Measurements from ENCODE around the gene TMCO6.
A peak's percentile ranks its signal among the peaks of the same experiment; 100 is the strongest.

Gene TMCO6

GRCh38 chr5:140609126-140609525, 30.1 kb upstream of the TMCO6 start:
- ChIA-PET POLR2A (no interaction called here), CTCF (no interaction called here)
- Histone ChIP-seq H3K36me3 (ENCODE audit: control insufficient read depth in 2 of 2, insufficient read depth in 1 of 2, low read length in 2 of 2) (no peaks in the 10 kb centered on the region), H3K9me3 (ENCODE audit: control insufficient read depth, insufficient read depth, low read depth, low read length) (no peaks in the 10 kb centered on the region), H3K27ac (ENCODE audit: extremely low read depth, low read depth, low read length) (no peak overlapping the region), H3K4me3 (ENCODE audit: low read depth, low read length) (no peak overlapping the region), H3K4me1 (ENCODE audit: control insufficient read depth, insufficient read depth, low read length) (no peaks in the 10 kb centered on the region)
- no peak for TF ChIP-seq ZFP41 (tag by site-specific recombination; IDR thresholded peaks at IDR 0.05; ENCODE audit: borderline replicate concordance)

DNA sequence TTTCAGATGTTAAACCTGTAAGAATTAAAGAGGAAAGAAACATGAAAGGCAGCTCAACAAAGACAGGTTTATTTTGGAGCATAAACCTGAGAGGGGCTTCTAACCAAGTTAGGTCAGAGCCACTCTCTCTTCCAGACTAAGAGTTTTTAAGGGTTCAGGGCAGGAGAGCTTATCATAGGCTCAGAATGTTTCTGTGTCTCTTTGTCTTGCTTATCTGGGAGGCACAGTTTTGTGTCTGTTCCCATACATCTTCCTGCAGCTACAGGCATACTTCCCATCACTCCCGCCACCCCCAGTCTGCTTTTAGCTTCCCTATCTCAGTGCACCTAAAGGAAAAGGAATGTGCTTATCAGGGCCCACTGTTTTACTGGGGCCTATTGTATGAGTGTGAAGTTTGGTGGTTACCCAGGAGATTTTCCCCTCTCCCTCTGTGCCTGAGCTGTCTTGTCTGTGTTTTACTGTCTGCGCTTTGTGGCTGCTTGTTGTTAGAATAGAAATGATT, 28.2 kb upstream of the TMCO6 start:
- TF ChIP-seq ZNF16 (tag by site-specific recombination; IDR thresholded peaks at IDR 0.05; ENCODE audit: low read depth) (no peak), SETDB1 (IDR thresholded peaks at IDR 0.05; ENCODE audit: insufficient read length, low read length) (peak; percentile 57)
- POLR2A ChIA-PET = no interaction called here

DNA sequence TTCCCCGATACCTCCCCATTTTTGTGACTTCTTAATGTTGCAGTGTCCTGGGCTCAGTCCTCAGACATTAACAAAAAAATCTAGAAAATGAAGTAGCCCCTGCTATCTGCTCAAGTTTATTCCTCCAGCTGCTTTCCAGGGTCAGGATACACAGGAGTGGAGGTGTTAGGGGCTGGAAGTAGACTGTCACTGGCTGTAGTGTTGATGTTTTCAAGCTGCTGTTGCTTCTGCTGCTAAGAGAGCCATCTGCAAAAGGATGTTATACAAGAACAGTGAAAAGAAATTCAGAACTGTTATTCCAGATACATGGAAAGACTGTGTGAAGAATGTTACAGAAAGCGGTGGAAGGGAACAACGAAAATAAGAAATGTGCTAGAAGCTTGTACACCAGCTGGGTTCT, 16.9 kb upstream of the TMCO6 start:
- Histone ChIP-seq H3K27ac (ENCODE audit: extremely low read depth, low read depth, low read length) (no peak overlapping the region), H3K4me1 (ENCODE audit: control insufficient read depth, insufficient read depth, low read length) (no peaks in the 10 kb centered on the region), H3K9me3 (ENCODE audit: control insufficient read depth, insufficient read depth, low read depth, low read length) (no peaks in the 10 kb centered on the region), H3K36me3 (ENCODE audit: control insufficient read depth in 2 of 2, insufficient read depth in 1 of 2, low read length in 2 of 2) (no peaks in the 10 kb centered on the region), H3K4me3 (ENCODE audit: low read depth, low read length) (no peak overlapping the region)
- ChIA-PET POLR2A (interaction anchor here (0.6 kb wide), 1 partner anchor 25 kb away, joined by 5 read pairs; the partner anchor contains the start of gene NDUFA2), CTCF (interaction anchor here (0.6 to 2.2 kb wide), 3 partner anchors 13 to 379 kb away, joined by 3 to 8 read pairs (median 3); no protein-coding TSS in a partner anchor)
- TF ChIP-seq ZNF157 (tag by site-specific recombination; IDR thresholded peaks at IDR 0.05) (no peak), ZNF626 (tag by site-specific recombination; IDR thresholded peaks at IDR 0.05) (no peak), ZNF623 (tag by site-specific recombination; IDR thresholded peaks at IDR 0.05) (no peak), ZNF324 (tag by site-specific recombination; IDR thresholded peaks at IDR 0.05) (no peak), ZNF707 (tag by site-specific recombination; IDR thresholded peaks at IDR 0.05) (no peak), REPIN1 (tag by site-specific recombination; IDR thresholded peaks at IDR 0.05; ENCODE audit: low read depth) (no peak), BCL11A (tag by site-specific recombination; IDR thresholded peaks at IDR 0.05; ENCODE audit: low read depth) (no peak), ZNF433 (tag by site-specific recombination; IDR thresholded peaks at IDR 0.05; ENCODE audit: low read depth) (no peak), OSR2 (tag by site-specific recombination; IDR thresholded peaks at IDR 0.05) (no peak), PRDM6 (tag by site-specific recombination; IDR thresholded peaks at IDR 0.05) (no peak), ZNF529 (tag by site-specific recombination; IDR thresholded peaks at IDR 0.05; ENCODE audit: insufficient replicate concordance) (no peak), ZSCAN23 (tag by site-specific recombination; IDR thresholded peaks at IDR 0.05) (no peak), ZNF645 (tag by site-specific recombination; IDR thresholded peaks at IDR 0.05) (no peak), OVOL3 (tag by site-specific recombination; IDR thresholded peaks at IDR 0.05) (no peak)
- TF ChIP-seq, protein P1, sequence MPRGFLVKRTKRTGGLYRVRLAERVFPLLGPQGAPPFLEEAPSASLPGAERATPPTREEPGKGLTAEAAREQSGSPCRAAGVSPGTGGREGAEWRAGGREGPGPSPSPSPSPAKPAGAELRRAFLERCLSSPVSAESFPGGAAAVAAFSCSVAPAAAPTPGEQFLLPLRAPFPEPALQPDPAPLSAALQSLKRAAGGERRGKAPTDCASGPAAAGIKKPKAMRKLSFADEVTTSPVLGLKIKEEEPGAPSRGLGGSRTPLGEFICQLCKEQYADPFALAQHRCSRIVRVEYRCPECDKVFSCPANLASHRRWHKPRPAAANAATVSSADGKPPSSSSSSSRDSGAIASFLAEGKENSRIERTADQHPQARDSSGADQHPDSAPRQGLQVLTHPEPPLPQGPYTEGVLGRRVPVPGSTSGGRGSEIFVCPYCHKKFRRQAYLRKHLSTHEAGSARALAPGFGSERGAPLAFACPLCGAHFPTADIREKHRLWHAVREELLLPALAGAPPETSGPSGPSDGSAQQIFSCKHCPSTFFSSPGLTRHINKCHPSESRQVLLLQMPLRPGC (tag by site-specific recombination; IDR thresholded peaks at IDR 0.05) = no peak
- TF ChIP-seq, protein P2, sequence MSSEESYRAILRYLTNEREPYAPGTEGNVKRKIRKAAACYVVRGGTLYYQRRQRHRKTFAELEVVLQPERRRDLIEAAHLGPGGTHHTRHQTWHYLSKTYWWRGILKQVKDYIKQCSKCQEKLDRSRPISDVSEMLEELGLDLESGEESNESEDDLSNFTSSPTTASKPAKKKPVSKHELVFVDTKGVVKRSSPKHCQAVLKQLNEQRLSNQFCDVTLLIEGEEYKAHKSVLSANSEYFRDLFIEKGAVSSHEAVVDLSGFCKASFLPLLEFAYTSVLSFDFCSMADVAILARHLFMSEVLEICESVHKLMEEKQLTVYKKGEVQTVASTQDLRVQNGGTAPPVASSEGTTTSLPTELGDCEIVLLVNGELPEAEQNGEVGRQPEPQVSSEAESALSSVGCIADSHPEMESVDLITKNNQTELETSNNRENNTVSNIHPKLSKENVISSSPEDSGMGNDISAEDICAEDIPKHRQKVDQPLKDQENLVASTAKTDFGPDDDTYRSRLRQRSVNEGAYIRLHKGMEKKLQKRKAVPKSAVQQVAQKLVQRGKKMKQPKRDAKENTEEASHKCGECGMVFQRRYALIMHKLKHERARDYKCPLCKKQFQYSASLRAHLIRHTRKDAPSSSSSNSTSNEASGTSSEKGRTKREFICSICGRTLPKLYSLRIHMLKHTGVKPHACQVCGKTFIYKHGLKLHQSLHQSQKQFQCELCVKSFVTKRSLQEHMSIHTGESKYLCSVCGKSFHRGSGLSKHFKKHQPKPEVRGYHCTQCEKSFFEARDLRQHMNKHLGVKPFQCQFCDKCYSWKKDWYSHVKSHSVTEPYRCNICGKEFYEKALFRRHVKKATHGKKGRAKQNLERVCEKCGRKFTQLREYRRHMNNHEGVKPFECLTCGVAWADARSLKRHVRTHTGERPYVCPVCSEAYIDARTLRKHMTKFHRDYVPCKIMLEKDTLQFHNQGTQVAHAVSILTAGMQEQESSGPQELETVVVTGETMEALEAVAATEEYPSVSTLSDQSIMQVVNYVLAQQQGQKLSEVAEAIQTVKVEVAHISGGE (tag by site-specific recombination; conservative IDR thresholded peaks at IDR 0.05; ENCODE audit: low read depth) = no peak
- TF ChIP-seq, protein P3, sequence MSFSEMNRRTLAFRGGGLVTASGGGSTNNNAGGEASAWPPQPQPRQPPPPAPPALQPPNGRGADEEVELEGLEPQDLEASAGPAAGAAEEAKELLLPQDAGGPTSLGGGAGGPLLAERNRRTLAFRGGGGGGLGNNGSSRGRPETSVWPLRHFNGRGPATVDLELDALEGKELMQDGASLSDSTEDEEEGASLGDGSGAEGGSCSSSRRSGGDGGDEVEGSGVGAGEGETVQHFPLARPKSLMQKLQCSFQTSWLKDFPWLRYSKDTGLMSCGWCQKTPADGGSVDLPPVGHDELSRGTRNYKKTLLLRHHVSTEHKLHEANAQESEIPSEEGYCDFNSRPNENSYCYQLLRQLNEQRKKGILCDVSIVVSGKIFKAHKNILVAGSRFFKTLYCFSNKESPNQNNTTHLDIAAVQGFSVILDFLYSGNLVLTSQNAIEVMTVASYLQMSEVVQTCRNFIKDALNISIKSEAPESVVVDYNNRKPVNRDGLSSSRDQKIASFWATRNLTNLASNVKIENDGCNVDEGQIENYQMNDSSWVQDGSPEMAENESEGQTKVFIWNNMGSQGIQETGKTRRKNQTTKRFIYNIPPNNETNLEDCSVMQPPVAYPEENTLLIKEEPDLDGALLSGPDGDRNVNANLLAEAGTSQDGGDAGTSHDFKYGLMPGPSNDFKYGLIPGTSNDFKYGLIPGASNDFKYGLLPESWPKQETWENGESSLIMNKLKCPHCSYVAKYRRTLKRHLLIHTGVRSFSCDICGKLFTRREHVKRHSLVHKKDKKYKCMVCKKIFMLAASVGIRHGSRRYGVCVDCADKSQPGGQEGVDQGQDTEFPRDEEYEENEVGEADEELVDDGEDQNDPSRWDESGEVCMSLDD (tag by site-specific recombination; IDR thresholded peaks at IDR 0.05) = no peak

More for the DNA sequence above, 28.2 kb upstream of the TMCO6 start:
- Histone ChIP-seq H3K4me1 (ENCODE audit: control insufficient read depth, insufficient read depth, low read length) (no peaks in the 10 kb centered on the region), H3K27ac (ENCODE audit: extremely low read depth, low read depth, low read length) (no peak overlapping the region), H3K36me3 (ENCODE audit: control insufficient read depth in 2 of 2, insufficient read depth in 1 of 2, low read length in 2 of 2) (no peaks in the 10 kb centered on the region), H3K4me3 (ENCODE audit: low read depth, low read length) (no peak overlapping the region), H3K9me3 (ENCODE audit: control insufficient read depth, insufficient read depth, low read depth, low read length) (no peaks in the 10 kb centered on the region)
- CTCF ChIA-PET = interaction anchor here (0.6 to 0.7 kb wide), 2 partner anchors 172 to 260 kb away, joined by 3 to 4 read pairs; no protein-coding TSS in a partner anchor

All from HEK293 (cell line).